GM12878 (cell line): Measurements from ENCODE around the gene AMH. TPM values are rescaled to one million over a fixed set of nuclear protein-coding genes. Genes with fewer than 3 reads are reported as not detected.

Experiments used
- ATAC-seq: fragments of 200-7000 bp; cut with Tn5 transposase; 3 replicates; pipeline ENCODE4 v1.9.1; 2020; ENCODE audit warnings: mild to moderate bottlenecking, moderate library complexity
- BruUV-seq: library from RNA; stranded (reverse); fragments of 400-500 nt; replicated peaks from 2 replicates; lab custom pipeline; 2021; lab: Mats Ljungman, UMichigan
- CTCF ChIA-PET: fragments of 300-600 bp; sonication (Branson Sonifier 250); formaldehyde crosslinking; extraction: SDS; loops from one replicate; lab custom pipeline; 2021; ENCODE audit warnings: inconsistent platforms; lab: Yijun Ruan, JAX
- POLR2A ChIA-PET: fragments of 350-600 bp; formaldehyde crosslinking; extraction: SDS; loops from one replicate; lab custom pipeline; 2021; ENCODE audit warnings: inconsistent platforms; lab: Charles Lee
- RAD21 ChIA-PET: fragments of 300-600 bp; sonication (Branson Sonifier 250); formaldehyde crosslinking; loops from one replicate; lab custom pipeline; 2023; ENCODE audit warnings: antibody characterized with exemption; ENCODE audit not compliant: unreplicated experiment; lab: Charles Lee
- SMC1A ChIA-PET: fragments of 300-600 bp; sonication (Branson Sonifier 250); formaldehyde crosslinking; loops from one replicate; lab custom pipeline; 2023; ENCODE audit not compliant: unreplicated experiment, uncharacterized antibody; lab: Charles Lee
- DNase-seq: peaks from one replicate; pipeline ENCODE4 v3.0.0-alpha.2; 2011; ENCODE audit warnings: low read depth, low spot score
- FAIRE-seq: peaks from 3 replicates; lab custom pipeline; 2011; peaks lifted over from hg19 to GRCh38; lab: Jason Lieb, UNC
- H2AFZ ChIP-seq: 2 replicates; pipeline ENCODE4 v1.6.0; 2011; ENCODE audit warnings: low read depth, low read length, control low read depth; ENCODE audit not compliant: control insufficient read depth
- H3K27ac ChIP-seq: 2 replicates; pipeline ENCODE4 v1.5.1; 2011; ENCODE audit warnings: control low read depth; ENCODE audit not compliant: control insufficient read depth, insufficient read depth
- H3K27me3 ChIP-seq, 2 experiments: replicated peaks in 1 of 2; 2 replicates each; pipeline versions ENCODE4 v1.6.0 to v1.6.1; 2011; ENCODE audit warnings: low read length in 1 of 2; ENCODE audit not compliant: control insufficient read depth in 2 of 2, insufficient read depth in 2 of 2
- H3K36me3 ChIP-seq, 2 experiments: 2 replicates each; pipeline ENCODE4 v1.5.1; 2011; ENCODE audit warnings: low read length in 1 of 2; ENCODE audit not compliant: control insufficient read depth in 2 of 2, insufficient read depth in 2 of 2
- H3K4me1 ChIP-seq: 2 replicates; pipeline ENCODE4 v1.6.1; 2011; ENCODE audit warnings: mild to moderate bottlenecking, low read length, moderate library complexity, mixed read lengths; ENCODE audit not compliant: control insufficient read depth, insufficient read depth
- H3K4me2 ChIP-seq: 2 replicates; pipeline ENCODE4 v1.6.0; 2011; ENCODE audit warnings: control low read depth; ENCODE audit not compliant: control insufficient read depth, insufficient read depth
- H3K4me3 ChIP-seq: fragments of 200-600 bp; sonication (generic); 2 replicates; pipeline ENCODE4 v1.5.1; 2016
- H3K79me2 ChIP-seq: 2 replicates; pipeline ENCODE4 v1.6.0; 2011; ENCODE audit warnings: low read length; ENCODE audit not compliant: control insufficient read depth, insufficient read depth
- H3K9ac ChIP-seq: 2 replicates; pipeline ENCODE4 v1.8.0; 2011; ENCODE audit warnings: low read length, control low read depth, mixed read lengths; ENCODE audit not compliant: control insufficient read depth, insufficient read depth
- H3K9me3 ChIP-seq: replicated peaks from 3 replicates; pipeline ENCODE4 v1.5.1; 2011; ENCODE audit warnings: mild to moderate bottlenecking, low read length; ENCODE audit not compliant: control insufficient read depth, insufficient read depth
- H4K20me1 ChIP-seq: 2 replicates; pipeline ENCODE4 v1.6.0; 2011; ENCODE audit not compliant: control insufficient read depth, insufficient read depth
- ASH2L ChIP-seq: fragments of 300-600, 200-600 bp; sonication (generic); IDR thresholded peaks from 2 replicates; pipeline ENCODE4 v1.6.1; 2017; ENCODE audit warnings: low read depth, mild to moderate bottlenecking, borderline replicate concordance
- BACH1 ChIP-seq: fragments of 450-650 bp; IDR thresholded peaks from 2 replicates; pipeline ENCODE4 v1.6.1; 2017; ENCODE audit warnings: mild to moderate bottlenecking, borderline replicate concordance
- EGR1 ChIP-seq, 2 experiments: IDR thresholded peaks; 1 replicate in 1 of 2; 2 replicates in 1 of 2; pipeline ENCODE4 v1.6.1; 2011 to 2012; ENCODE audit warnings: low read depth in 2 of 2, low read length in 2 of 2, borderline replicate concordance in 1 of 2, mild to moderate bottlenecking in 1 of 2, moderate library complexity in 1 of 2
- ETV6 ChIP-seq, 2 experiments: fragments of 450-650 bp in 1 of 2; IDR thresholded peaks in 1 of 2; conservative IDR thresholded peaks in 1 of 2; 2 replicates each; pipeline ENCODE4 v1.6.1; 2014; ENCODE audit warnings: antibody characterized with exemption in 1 of 2, borderline replicate concordance in 1 of 2, low read depth in 1 of 2, mild to moderate bottlenecking in 1 of 2, moderate library complexity in 1 of 2
- FOS ChIP-seq: IDR thresholded peaks from 3 replicates; pipeline ENCODE4 v1.6.1; 2011; ENCODE audit warnings: borderline replicate concordance; ENCODE audit not compliant: insufficient read length; ENCODE audit errors: extremely low read depth
- NR2C2 ChIP-seq: IDR thresholded peaks from 2 replicates; pipeline ENCODE4 v1.6.1; 2011; ENCODE audit warnings: borderline replicate concordance, low read depth; ENCODE audit not compliant: control insufficient read depth, insufficient read length
- PML ChIP-seq: IDR thresholded peaks from 2 replicates; pipeline ENCODE4 v1.6.1; 2012; ENCODE audit warnings: low read length, inconsistent platforms
- RAD51 ChIP-seq: fragments of 450-650 bp; IDR thresholded peaks from 2 replicates; pipeline ENCODE4 v1.6.1; 2016; ENCODE audit warnings: moderate library complexity, mild to moderate bottlenecking, inconsistent platforms
- RBBP5 ChIP-seq: fragments of 200-600 bp; sonication (generic); conservative IDR thresholded peaks from 2 replicates; pipeline ENCODE4 v1.6.1; 2016
- RFX5 ChIP-seq: IDR thresholded peaks from 2 replicates; pipeline ENCODE4 v1.6.1; 2011; ENCODE audit warnings: low read depth, low read length, improper control_type of control experiment
- SMC3 ChIP-seq: IDR thresholded peaks from 2 replicates; pipeline ENCODE4 v1.6.1; 2011; ENCODE audit warnings: low read length, improper control_type of control experiment, borderline replicate concordance
- SP1 ChIP-seq: IDR thresholded peaks from one replicate; pipeline ENCODE4 v1.6.1; 2011; ENCODE audit warnings: low read depth, low read length
- SPI1 ChIP-seq: IDR thresholded peaks from 2 replicates; pipeline ENCODE4 v1.6.1; 2011; ENCODE audit warnings: low read depth, mild to moderate bottlenecking, low read length, moderate library complexity, borderline replicate concordance; ENCODE audit not compliant: insufficient read depth
- SREBF1 ChIP-seq: IDR thresholded peaks from 2 replicates; pipeline ENCODE4 v1.6.1; 2012; ENCODE audit warnings: mild to moderate bottlenecking, low read length
- ZBED1 ChIP-seq: IDR thresholded peaks from 2 replicates; pipeline ENCODE4 v1.6.1; 2016; ENCODE audit warnings: borderline replicate concordance
- ZNF384 ChIP-seq: IDR thresholded peaks from 2 replicates; pipeline ENCODE4 v1.6.1; 2012; ENCODE audit warnings: low read depth, mild to moderate bottlenecking, low read length, improper control_type of control experiment, borderline replicate concordance
- WGBS: methylation state at CpG from one replicate; pipeline ENCODE4 v1.1.6; 2016; ENCODE audit warnings: low lambda C conversion rate; ENCODE audit not compliant: insufficient replicate concordance, insufficient coverage; ENCODE audit errors: missing lambda C conversion rate; 5-methylcytosine and 5-hydroxymethylcytosine counted together
- in situ Hi-C: fragments of 300-500 bp; cut with MboI; formaldehyde crosslinking; loops from 9 replicates; pipeline ENCODE4 v1.14.3; 2018; ENCODE audit warnings: mixed read lengths
- intact Hi-C: fragments of 100-400 bp; cut with micrococcal nuclease; formaldehyde crosslinking; loops from one replicate; pipeline ENCODE4 v1.14.2; 2022; ENCODE audit not compliant: unreplicated experiment
- polyA plus RNA-seq, 11 experiments: library from polyadenylated mRNA; depleted of rRNA in 4 of 11; unstranded in 6 of 11; stranded (reverse) in 5 of 11; fragments of >200 nt; fragmentation: Nextera tagmentation in 4 of 11; fragmentation: Illumina TruSeq in 1 of 11; extraction: Ambion mirVana in 4 of 11; extraction: Trizol in 1 of 11; gene quantifications; 1 replicate in 1 of 11; 2 replicates in 10 of 11; pipeline versions ENCODE4 v1.2.1 to v1.2.3, GENCODE V29; 2011 to 2016; ENCODE audit warnings: inconsistent platforms in 2 of 11, missing spikeins in 2 of 11, low read depth in 1 of 11
- total RNA-seq, 4 experiments: library from RNA; depleted of rRNA in 3 of 4; stranded (reverse); fragments of >200 nt in 3 of 4; fragmentation: Illumina TruSeq in 1 of 4; extraction: Trizol in 1 of 4; gene quantifications; 2 replicates each; pipeline versions ENCODE4 v1.2.1 to v1.2.3, GENCODE V29; 2013 to 2021
- TF ChIP-seq, protein P1 (sequence below): fragments of 450-650 bp; IDR thresholded peaks from 2 replicates; pipeline ENCODE4 v1.6.1; 2017; ENCODE audit warnings: mild to moderate bottlenecking
- TF ChIP-seq, protein P2 (sequence below): IDR thresholded peaks from 2 replicates; pipeline ENCODE4 v1.6.1; 2012; ENCODE audit warnings: low read depth, low read length, improper control_type of control experiment

The AMH gene
- total and polyA plus RNA-seq, 10 of the 15 experiments (the other 5 are each of a cell fraction or from before 2014, with no cell fraction given), result 0.17 to 3.5 (median 0.81) TPM; not detected in 4

- no peak for FAIRE-seq
- intact Hi-C loops, result no loop called here
- Histone ChIP-seq H4K20me1 (no peaks in the 10 kb centered on the region; the same call in 1 of the 2 replicates), H3K9me3 (no peaks in the 10 kb centered on the region), H3K9ac (no peak overlapping the region), H3K79me2 (no peaks in the 10 kb centered on the region; the same call in 1 of the 2 replicates), H2AFZ (no peak overlapping the region), H3K4me3 (no peak overlapping the region), H3K4me2 (no peak overlapping the region), H3K36me3 (no peaks in the 10 kb centered on the region), H3K27ac (no peak overlapping the region), H3K4me1 (peaks cover 11% of the 10 kb centered on the region), H3K27me3 (no peaks in the 10 kb centered on the region)
- TF ChIP-seq SP1 (no peak), RBBP5 (no peak), BACH1 (no peak), NR2C2 (no peak), SREBF1 (no peak), SPI1 (no peak), SMC3 (no peak), RFX5 (no peak), RAD51 (no peak), FOS (no peak), ZNF384 (no peak), PML (no peak), ZBED1 (no peak), EGR1 (IDR thresholded peaks at IDR 0.05; ENCODE audit: borderline replicate concordance in 1 of 2, low read depth in 2 of 2, low read length in 2 of 2) (no peak), ETV6 (conservative IDR thresholded peaks at IDR 0.05 in 1 of 2, IDR thresholded peaks at IDR 0.05 in 1 of 2; ENCODE audit: borderline replicate concordance in 1 of 2, low read depth in 1 of 2) (no peak), ASH2L (no peak)
- TF ChIP-seq, protein P1, sequence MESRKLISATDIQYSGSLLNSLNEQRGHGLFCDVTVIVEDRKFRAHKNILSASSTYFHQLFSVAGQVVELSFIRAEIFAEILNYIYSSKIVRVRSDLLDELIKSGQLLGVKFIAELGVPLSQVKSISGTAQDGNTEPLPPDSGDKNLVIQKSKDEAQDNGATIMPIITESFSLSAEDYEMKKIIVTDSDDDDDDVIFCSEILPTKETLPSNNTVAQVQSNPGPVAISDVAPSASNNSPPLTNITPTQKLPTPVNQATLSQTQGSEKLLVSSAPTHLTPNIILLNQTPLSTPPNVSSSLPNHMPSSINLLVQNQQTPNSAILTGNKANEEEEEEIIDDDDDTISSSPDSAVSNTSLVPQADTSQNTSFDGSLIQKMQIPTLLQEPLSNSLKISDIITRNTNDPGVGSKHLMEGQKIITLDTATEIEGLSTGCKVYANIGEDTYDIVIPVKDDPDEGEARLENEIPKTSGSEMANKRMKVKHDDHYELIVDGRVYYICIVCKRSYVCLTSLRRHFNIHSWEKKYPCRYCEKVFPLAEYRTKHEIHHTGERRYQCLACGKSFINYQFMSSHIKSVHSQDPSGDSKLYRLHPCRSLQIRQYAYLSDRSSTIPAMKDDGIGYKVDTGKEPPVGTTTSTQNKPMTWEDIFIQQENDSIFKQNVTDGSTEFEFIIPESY, result no peak
- TF ChIP-seq, protein P2, sequence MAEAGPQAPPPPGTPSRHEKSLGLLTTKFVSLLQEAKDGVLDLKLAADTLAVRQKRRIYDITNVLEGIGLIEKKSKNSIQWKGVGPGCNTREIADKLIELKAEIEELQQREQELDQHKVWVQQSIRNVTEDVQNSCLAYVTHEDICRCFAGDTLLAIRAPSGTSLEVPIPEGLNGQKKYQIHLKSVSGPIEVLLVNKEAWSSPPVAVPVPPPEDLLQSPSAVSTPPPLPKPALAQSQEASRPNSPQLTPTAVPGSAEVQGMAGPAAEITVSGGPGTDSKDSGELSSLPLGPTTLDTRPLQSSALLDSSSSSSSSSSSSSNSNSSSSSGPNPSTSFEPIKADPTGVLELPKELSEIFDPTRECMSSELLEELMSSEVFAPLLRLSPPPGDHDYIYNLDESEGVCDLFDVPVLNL, result no peak
- no peak for ATAC-seq
- ChIA-PET SMC1A (no interaction called here), POLR2A (interaction anchor here (0.5 to 0.6 kb wide), 3 partner anchors 24 to 964 kb away, joined by 4 to 6 read pairs (median 5); no protein-coding TSS in a partner anchor), RAD21 (no interaction called here), CTCF (interaction anchor here (0.9 kb wide), 1 partner anchor 457 kb away, joined by 3 read pairs; no protein-coding TSS in a partner anchor)
- no TSS peak for BruUV-seq
- no peak for DNase-seq
- in situ Hi-C loops, result no loop called here
- WGBS, result 86% methylated on average over 26 of the region's 26 CpGs
Observed at GRCh38 chr19:2294687-2295335, 45.7 kb downstream of the AMH start.
